AG20443 (cell line): ENCODE data around the gene TGFA.
A peak's percentile ranks its signal among the peaks of the same experiment; 100 is the strongest.

ENCODE experiments used
- DNase-seq: peaks from one replicate; pipeline ENCODE4 v3.0.0; 2012; ENCODE audit warnings: low spot score, mixed read lengths

The TGFA gene

GRCh38 chr2:70523996-70524965, 29.3 kb downstream of the TGFA start:
- peak; percentile 95 for DNase-seq

GRCh38 chr2:70523672-70523995, 30.0 kb downstream of the TGFA start:
- no peak for DNase-seq

- no peak for DNase-seq
These were observed 31.0 kb downstream of the TGFA start for GRCh38 chr2:70522627-70523026.

GRCh38 chr2:70520825-70521224, 32.8 kb downstream of the TGFA start:
- DNase-seq: no peak

DNA sequence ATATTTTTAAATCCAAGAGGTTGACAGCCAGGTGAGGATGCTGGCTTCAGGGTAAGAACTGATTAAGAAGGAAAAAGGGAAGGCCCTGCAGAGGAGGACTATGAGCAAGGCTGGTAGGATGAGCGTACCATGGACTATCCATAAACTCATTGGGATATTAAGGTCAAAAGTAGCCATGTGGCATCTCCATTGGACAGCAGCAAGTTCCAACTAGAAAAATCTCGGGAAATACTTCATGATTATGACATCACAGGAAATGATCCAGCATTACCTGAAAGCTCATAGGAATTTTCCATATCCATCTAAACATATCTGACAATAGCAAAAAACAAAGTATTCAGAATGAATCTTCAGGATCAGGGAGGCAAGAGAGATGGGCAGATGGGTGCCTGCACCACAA, 34.2 kb downstream of the TGFA start:
- DNase-seq: no peak

DNA sequence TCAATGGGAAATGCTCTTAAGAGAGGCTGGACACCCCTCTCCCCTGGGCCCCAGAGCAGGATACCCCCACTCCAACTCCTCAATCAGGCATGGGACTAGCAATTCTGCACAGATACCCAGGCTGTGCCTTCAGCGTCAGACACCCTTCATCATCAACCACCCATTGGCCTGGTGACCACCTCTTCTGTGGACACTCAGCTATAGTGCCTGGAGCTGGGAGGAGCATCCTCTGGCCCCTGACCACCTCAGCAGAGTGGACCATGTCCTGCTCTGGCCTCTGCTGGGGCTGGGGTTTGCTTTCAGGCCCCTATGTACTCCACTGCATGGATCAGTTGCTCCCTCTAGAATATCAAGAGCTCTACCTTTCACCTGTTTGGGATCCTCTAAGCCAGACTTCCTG, 35.1 kb downstream of the TGFA start:
- no peak for DNase-seq

DNA sequence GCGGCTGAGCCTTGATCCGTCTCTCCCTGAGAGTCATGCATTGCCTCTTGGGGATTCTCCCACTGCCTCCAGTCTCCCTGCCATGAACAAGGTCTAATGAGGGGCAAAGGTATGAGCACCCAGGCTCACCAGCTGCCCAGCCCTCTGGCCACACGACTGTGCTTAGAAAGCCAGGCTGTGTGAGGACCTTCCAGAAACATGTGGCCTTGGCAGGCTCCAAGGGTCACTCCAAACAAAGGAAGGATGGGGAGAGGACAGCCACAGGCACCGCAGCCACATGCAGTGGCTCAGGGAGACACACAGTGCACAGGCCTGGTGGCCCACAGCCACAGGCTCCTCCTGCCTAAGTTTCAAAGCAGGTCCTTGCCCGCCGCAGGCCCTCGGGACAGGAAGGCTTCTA, 35.8 kb downstream of the TGFA start:
- no peak for DNase-seq

DNA sequence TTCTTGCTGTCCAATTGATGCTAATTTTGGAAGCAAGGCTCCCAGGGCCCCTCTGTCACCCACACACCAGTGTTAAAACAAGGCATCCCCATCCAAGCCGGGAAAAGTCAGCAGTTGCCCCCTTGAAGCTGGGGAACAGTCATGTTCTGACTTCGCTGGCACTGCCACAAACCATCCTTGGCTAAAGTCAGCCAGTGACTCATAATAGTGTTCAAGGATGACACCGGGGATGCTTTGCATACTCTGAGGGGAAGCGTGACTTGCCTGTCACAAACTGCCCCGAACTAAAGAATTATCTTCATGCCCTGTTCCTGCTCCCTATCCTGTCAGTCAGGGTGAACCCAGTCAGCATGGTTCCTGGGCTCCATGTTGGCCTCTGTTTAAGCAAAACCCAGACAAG, 37.0 kb downstream of the TGFA start:
- peak; percentile 84 for DNase-seq

- peak; percentile 33 for DNase-seq
These were observed 37.7 kb downstream of the TGFA start for GRCh38 chr2:70515938-70516337.

GRCh38 chr2:70514612-70515055, 39.0 kb downstream of the TGFA start:
- DNase-seq: no peak

DNA sequence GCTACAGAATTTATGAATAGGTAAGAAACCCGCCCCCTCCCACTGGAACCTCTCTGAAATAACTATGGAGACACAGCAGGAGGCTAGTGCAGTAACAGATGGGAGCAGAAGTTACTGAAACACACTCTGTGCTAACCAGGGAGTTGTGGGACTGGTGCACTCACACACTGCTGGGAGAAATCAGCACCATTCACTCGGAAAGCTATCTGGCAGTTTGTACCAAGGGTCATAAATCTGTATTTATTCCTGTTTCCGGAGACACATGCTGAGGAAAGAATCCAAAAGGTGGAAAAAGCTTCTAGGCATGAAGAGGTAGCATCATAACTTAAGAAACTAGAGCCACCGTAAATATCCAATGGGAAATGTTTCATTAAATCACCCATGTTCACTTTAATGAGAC, 39.9 kb downstream of the TGFA start:
- DNase-seq: no peak

DNA sequence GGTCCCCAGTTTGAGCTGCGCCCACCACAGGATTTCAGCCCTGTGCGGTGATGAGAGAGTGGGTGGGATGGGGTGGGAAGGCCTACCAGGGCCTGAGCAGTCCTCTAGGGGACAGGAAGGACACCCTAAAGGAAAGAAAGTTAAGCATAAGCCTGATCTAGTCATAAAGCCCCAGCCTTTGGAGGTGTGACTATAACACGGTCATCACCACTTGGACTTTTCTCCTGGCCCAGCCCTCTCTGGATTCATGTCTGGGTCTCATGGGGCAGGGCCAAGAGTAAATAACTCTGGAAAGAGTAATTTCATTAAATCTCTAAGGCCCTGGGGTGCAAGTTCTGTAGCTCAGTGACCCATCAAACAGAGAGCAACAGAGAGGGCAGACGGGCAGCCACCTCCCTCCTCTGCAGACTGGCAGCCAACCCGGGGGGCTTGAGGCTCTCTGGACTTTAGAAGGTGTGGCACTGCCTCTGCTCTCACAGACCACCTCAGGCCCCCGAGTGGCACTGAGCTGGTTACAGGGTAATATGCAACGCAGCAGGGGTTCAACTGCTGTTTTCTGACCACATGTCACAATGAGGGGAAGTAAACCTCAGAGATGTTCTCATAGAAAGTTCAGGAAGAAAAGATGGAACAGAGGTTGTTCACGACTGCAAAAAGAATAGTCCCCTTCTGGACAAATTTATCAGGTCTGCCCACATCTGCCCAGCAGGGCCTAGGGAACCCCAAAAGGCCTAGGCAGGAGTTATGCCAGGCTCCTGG, 41.5 kb downstream of the TGFA start:
- no peak for DNase-seq

DNA sequence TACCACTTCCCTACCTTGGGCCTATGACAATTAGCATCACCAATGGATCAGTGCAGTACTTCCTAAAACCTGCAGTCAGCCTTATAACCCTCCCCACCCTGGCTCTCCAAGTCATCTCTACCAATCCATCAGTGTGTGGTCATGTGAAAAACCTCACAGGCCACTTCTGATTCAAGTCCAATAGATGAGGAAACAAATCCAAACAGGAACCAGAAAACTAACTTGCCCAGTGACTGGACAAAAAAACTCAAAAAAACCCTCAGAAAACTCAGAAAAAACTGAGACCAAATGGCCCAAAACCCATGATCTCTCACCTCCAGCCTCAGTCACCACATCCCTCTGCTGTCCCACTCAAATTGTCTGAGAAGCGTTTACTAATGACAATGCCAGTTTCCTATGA, 43.3 kb downstream of the TGFA start:
- no peak for DNase-seq

DNA sequence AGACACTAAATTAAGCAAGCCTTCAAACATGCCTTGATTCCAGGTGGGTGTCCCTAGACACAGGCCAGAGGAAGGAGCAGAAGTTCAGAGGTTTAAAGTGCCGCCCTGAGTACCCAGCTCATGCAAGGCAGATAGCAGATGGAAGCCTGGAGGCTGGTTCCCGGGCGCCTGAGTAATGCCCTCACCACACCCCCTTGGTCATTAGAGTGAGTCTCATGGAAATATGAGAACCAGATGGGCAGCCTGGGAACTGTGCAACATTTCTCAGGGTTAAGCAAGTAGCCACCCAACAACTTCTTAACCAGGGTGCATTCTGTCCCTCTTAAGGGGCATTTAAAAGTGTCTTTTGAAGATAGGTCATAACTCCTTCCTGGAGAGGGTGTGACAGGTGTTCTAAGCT, 44.1 kb downstream of the TGFA start:
- peak; percentile 70 for DNase-seq

GRCh38 chr2:70508711-70509462, 44.7 kb downstream of the TGFA start:
- DNase-seq: no peak

GRCh38 chr2:70505613-70506391, 47.8 kb downstream of the TGFA start:
- DNase-seq: no peak

DNA sequence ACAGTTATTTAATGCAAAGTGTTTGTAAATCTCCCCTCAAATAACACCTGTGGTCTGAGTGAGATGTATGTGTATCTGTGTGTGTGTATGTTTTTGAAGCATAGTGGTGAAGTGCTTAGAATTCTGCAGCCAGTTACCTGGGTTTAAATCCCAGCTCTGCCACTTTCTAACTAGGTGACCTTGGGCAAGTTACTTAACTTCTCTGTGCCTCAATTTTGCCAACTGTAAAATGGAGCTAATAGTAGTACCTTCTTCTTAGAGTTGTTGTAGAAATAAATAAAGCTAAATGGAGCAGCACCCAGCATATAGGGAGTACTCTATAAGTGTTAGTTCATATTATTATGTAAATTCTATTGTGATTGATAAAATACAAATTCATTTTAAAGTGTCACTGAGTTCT, 48.9 kb downstream of the TGFA start:
- no peak for DNase-seq

DNA sequence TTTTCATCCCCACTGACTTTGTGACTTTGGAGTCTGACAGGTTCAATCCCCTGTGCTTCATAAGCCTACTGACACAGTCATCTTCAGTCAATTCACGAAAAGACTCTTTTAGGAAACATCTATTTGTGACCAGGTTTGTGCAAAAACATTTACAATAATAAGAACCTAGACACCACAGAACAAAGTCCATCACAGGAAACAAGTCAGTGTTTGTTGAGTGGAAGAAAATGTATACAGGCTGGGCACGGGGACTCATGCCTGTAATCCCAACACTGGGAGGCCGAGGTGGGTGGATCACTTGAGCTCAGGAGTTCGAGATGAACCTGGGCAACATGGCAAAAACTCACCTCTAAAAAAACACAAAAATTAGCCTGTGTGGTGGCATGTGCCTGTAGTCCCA, 49.7 kb downstream of the TGFA start:
- no peak for DNase-seq

DNA sequence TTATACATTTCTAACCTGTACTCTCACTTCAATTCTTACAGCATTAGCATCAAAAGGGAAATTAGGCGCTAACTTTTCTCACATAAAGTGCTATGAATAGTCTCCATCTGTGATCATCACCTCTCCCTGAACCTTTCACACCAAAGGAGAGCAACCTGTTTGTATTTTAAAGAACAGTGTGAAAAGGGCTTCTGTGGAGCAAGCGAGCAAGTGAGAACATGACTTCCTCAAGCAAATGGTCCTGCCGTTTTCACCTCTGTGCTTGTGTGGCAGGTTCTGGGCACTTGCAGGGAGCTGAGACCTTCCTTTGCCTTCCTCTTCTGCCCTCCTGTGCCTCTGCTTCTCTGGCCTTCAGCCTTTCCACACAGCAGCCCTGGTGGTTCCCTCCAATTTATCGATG, 51.9 kb downstream of the TGFA start:
- DNase-seq: no peak

DNA sequence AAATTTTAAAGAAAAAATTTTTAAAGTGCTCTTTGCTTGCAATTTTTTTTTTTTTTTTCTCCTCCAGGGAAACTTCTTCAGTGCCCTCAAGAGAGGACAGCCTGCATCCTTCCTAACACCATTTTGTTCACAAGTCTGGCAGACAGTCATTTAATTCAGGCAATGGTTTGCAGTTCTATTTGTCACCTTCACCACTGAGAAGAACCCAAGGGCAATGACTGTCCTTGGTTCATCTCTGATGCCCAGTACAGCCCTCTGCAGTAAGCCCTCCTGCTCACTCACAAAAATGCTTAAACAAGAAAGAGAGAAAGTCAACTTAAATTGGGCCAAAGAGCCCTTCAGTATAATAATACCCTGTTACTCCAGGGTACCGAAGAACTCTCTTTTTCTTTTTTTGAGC, 52.4 kb downstream of the TGFA start:
- DNase-seq: no peak

DNA sequence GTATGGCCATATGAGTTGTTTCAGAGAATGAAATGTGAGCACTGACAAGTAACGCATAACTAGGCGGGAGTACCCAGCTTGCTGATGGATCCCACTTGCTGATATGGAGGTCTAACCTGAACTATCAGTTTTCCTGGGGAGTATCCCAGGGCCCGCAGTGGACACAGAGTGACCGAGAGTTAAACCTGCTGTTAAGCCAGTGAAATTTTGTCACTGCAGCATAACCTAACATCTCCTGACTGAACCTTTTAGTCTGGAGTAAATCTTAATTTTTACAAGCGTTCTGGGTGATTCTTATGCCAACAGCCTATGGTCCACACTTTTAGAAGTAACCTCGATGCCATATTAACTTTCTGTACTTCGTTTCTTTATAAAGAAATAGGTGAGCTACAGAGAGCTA, 54.4 kb downstream of the TGFA start:
- DNase-seq: no peak

DNA sequence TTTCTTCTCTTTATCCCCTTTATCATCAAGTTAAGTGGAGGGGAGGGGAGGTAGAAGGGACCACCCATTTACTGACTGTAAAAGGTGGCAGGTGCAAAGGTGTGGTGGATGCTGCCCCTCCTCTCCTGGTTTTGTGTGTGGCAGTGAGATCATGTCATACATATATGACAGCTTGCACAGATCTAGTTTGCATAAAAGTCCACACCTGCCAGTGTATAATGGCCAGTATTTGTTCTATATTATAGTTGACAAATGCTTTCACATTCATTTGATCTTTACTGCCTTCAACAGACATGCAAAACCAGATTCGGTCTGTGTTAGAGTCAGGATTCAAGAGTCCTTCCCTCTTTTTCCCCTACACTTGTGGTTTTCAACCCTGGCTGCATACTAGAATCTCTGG, 55.1 kb downstream of the TGFA start:
- DNase-seq: no peak
